Activated CD4-positive, alpha-beta memory T cell treated with anti-CD3 and anti-CD28 coated beads for 36 hours (primary cell): ENCODE results near the gene CDC25B. TPM values are rescaled to one million over a fixed set of nuclear protein-coding genes. Genes with fewer than 3 reads are reported as not detected.
A peak's percentile ranks its signal among the peaks of the same experiment; 100 is the strongest.

Experiments used
- CTCF ChIA-PET: fragments of 350-600 bp; sonication (Branson Sonifier 250); formaldehyde crosslinking; loops from one replicate; lab custom pipeline; 2021; ENCODE audit warnings: antibody characterized with exemption, inconsistent platforms; lab: Charles Lee
- POLR2A ChIA-PET: fragments of 350-600 bp; sonication (Branson Sonifier 250); formaldehyde crosslinking; loops from one replicate; lab custom pipeline; 2021; ENCODE audit warnings: antibody characterized with exemption; lab: Charles Lee
- DNase-seq: peaks from one replicate; pipeline ENCODE4 v3.0.0-alpha.2; 2020
- H3K27ac Mint-ChIP-seq: one replicate; pipeline ENCODE4 v1.8.0; 2021; ENCODE audit warnings: mixed read lengths
- H3K27me3 Mint-ChIP-seq: one replicate; pipeline ENCODE4 v1.8.0; 2021; ENCODE audit warnings: mixed read lengths
- H3K36me3 Mint-ChIP-seq: one replicate; pipeline ENCODE4 v1.8.0; 2021; ENCODE audit warnings: mixed read lengths
- H3K4me1 Mint-ChIP-seq: one replicate; pipeline ENCODE4 v1.8.0; 2021; ENCODE audit warnings: low read depth, mixed read lengths
- H3K4me3 Mint-ChIP-seq: one replicate; pipeline ENCODE4 v1.8.0; 2021; ENCODE audit warnings: mild to moderate bottlenecking, mixed read lengths
- H3K9me3 Mint-ChIP-seq: one replicate; pipeline ENCODE4 v1.8.0; 2021; ENCODE audit warnings: mixed read lengths
- intact Hi-C: fragments of 100-400 bp; cut with micrococcal nuclease; formaldehyde crosslinking; loops from one replicate; pipeline ENCODE4 v1.15.1; 2023
- total RNA-seq, 2 experiments: library from RNA; stranded (reverse); gene quantifications; one replicate each; pipeline ENCODE4 v1.2.3, GENCODE V29; 2021

Gene CDC25B
- total RNA-seq, 2 experiments from 2014 or later, result 120 to 128 TPM

DNA sequence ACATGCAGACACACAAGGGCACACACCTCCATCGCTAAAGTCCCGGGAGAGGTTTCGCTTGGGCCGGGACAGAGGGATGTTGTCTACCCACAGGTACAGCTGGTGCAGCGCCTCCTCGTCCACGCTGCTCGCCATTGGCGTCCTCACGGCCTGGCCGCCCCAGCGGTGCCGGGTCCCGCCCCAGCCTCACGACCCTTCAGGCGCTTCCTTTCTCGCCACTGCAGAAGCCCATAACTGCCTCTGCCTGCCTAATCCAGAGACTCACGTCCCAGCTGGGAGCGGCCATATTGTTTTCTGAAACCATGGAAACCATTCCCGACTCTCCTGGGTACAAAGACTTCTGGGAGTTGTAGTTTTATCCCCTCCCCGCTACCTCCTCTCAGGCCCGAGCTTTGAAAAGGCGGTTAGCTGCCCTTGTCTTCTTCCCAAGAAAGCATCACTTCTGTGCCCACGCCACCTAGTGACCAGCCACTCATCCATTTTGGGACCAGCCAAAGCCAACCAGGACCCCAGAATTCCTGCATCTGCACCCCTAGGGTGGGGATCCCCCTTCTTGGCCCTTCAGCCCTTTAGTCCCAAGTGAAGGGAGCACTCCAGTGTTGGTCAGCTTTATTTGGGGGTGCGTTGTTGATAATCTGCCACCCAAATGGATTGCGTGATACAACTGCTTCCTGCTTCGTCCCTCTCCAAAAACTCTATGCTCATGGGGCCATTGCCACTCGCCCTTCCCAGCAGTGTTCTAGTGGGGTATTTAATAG is 14.8 kb upstream of the CDC25B start, which contains the start of gene SPEF1:
Gene SPEF1, minus strand, starts transcription at position 296 of the 758 bp plus-strand sequence. Its CDS starts 161 bp downstream, at position 135.
- H3K4me3 Mint-ChIP-seq, result peak within 1 kb of the TSS; percentile 43
- no peak within 1 kb of the TSS for H3K27ac Mint-ChIP-seq
- peak; percentile 68 for DNase-seq
- CTCF ChIA-PET, result interaction anchor here (0.7 to 2.2 kb wide), 4 partner anchors 13 to 304 kb away, joined by 3 to 10 read pairs (median 4); partner anchors contain the start of genes ADISSP and AP5S1
- no peaks in the 10 kb centered on the region for H3K9me3 Mint-ChIP-seq
- POLR2A ChIA-PET, result interaction anchor here (1.0 kb wide), 1 partner anchor 13 kb away, joined by 4 read pairs; the partner anchor contains the start of gene ADISSP
- H3K36me3 Mint-ChIP-seq, result peaks cover 6% of the 10 kb centered on the region
- intact Hi-C loops, result loop anchor here (1.0 to 10.0 kb wide), 2 partner anchors 13 to 303 kb away; no protein-coding TSS in a partner anchor
- H3K4me1 Mint-ChIP-seq, result peaks cover 52% of the 10 kb centered on the region
- peaks cover 12% of the 10 kb centered on the region for H3K27me3 Mint-ChIP-seq

DNA sequence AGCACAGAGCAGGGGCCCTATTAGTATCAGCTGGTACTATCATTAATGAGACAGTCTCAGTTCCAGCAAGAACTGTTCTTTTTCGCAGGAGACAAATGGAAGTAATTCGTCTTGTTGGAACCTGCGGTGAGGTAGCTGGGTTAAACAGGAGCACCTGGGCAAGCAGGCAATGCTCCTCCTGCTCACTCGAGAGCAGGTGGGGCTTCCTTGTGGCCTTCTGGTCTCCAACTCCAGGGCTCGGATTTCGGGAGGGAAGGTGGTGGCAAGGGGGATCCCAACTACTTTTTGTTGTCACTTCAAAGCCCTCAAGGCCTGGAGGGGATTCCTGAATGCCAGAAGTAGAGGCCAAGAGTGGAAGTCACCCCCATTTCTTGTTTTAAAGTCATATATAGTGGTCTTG is 13.5 kb upstream of the CDC25B start:
- ChIA-PET CTCF (interaction anchor here (2.2 to 10.4 kb wide), 2 partner anchors 14 to 34 kb away, joined by 10 to 180 read pairs; partner anchors contain the start of genes ADISSP and AP5S1), POLR2A (no interaction called here)
- peaks cover 49% of the 10 kb centered on the region for H3K4me1 Mint-ChIP-seq
- intact Hi-C loops, result loop anchor here (10.0 kb wide), 1 partner anchor 302 kb away; no protein-coding TSS in a partner anchor
- H3K27me3 Mint-ChIP-seq, result peaks cover 9% of the 10 kb centered on the region
- DNase-seq, result no peak
- H3K27ac Mint-ChIP-seq, result no peak overlapping the region
- no peaks in the 10 kb centered on the region for H3K9me3 Mint-ChIP-seq
- H3K4me3 Mint-ChIP-seq, result no peak overlapping the region
- H3K36me3 Mint-ChIP-seq, result peaks cover 6% of the 10 kb centered on the region

DNA sequence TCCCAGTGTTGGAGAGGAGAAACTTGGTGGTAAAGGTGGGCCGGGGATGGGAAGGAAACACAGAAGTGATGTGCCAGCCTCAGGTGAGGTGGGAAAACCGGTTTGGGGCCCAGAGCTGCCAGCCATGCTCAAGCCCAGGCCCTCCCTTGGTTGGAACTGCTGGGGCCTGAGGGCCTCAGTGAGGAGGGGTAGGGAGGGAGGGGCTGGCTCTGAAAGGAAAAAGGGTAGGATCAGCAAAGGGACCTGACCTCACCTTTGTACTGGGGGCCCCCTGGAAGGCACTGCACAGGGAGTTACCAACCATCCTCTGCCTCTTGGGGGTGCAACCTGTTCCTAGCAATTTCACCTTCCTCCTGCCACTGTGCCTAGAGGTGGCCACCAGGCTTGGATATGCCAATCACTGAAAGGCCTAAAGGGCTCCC is 13.0 kb upstream of the CDC25B start:
- ChIA-PET CTCF (interaction anchor here (10.4 kb wide), 1 partner anchor 34 kb away, joined by 180 read pairs; the partner anchor contains the start of gene AP5S1), POLR2A (no interaction called here)
- peaks cover 6% of the 10 kb centered on the region for H3K36me3 Mint-ChIP-seq
- H3K27ac Mint-ChIP-seq, result no peak overlapping the region
- DNase-seq, result no peak
- peaks cover 9% of the 10 kb centered on the region for H3K27me3 Mint-ChIP-seq
- no peaks in the 10 kb centered on the region for H3K9me3 Mint-ChIP-seq
- H3K4me3 Mint-ChIP-seq, result no peak overlapping the region
- peaks cover 50% of the 10 kb centered on the region for H3K4me1 Mint-ChIP-seq
- intact Hi-C loops, result loop anchor here (10.0 kb wide), 1 partner anchor 302 kb away; no protein-coding TSS in a partner anchor

DNA sequence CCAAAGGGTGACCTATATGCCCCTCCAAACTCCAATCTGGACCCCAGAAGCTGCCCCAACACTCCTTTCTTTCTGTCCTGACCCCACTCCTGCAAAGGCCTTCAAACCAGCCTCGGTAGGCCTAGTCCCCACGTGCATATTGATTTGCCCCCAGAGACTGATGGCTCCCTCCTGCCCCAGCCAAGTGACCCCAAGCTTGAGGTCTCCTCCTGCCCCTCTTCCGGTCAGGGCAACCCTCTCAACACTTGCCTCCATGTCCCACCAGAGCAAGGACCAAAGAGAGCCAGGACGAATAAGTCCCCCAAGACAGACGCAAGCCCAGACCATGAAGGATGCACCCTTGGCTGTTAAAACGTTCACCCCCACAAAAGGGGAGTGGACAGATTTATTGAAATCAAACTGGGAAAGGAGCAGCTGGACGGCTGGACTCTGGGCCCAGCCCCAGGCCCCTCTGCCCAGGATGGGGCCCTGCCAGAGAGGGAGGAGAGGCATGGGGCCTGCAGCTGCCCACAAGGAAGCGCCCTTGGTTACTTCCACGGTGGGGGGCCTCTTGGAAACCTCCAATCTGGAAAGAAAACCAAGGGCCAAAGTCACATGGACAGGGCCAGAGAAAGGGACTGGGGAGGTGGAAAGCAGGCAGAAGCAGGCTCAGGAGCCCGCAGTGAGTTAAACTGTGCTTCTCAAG is 12.5 kb upstream of the CDC25B start:
- Mint-ChIP-seq H3K27ac (no peak overlapping the region), H3K4me3 (no peak overlapping the region), H3K27me3 (peaks cover 7% of the 10 kb centered on the region)

DNA sequence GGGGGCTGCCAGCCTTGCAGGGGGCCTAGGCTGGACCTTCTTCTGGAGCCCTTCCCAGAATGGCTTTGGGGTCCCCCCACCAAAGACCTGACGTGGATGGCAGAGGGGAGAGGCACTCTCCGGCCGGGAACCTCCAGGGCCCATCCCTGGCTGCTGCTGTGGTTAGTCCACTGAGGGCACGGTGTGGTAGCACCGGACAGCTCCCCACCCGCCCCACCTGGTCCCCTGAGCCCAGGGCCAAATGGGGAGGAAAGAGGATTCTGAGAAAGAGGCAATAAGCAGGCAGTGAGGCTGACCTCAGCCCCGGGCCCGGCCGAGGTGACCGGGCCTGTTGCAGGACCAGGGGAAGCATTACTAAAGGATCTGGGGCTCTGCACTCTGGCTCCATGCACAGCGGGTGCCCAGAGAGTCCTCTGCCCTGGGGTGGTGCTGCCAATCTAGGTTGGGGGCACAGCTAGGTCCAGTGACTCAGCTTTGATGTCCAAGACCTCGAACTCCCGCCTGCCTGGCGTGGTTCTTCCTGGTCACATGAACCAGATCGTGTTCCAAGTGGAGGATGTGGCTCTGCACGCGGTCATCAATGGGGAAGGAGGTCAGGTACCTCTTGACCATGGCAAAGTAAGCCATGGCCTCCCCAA is 11.8 kb upstream of the CDC25B start:
- Mint-ChIP-seq H3K4me3 (peak overlapping the region; percentile 53), H3K9me3 (no peaks in the 10 kb centered on the region), H3K4me1 (peaks cover 54% of the 10 kb centered on the region), H3K27me3 (peaks cover 4% of the 10 kb centered on the region), H3K36me3 (peaks cover 6% of the 10 kb centered on the region), H3K27ac (peak overlapping the region; percentile 47)
- no peak for DNase-seq
- POLR2A ChIA-PET, result interaction anchor here (3.4 kb wide), 1 partner anchor 16 kb away, joined by 18 read pairs; the partner anchor contains the start of gene ADISSP
- intact Hi-C loops, result loop anchor here (10.0 kb wide), 1 partner anchor 300 kb away; no protein-coding TSS in a partner anchor
- CTCF ChIA-PET, result interaction anchor here (10.4 kb wide), 1 partner anchor 33 kb away, joined by 180 read pairs; the partner anchor contains the start of gene AP5S1

More for the DNA sequence above, 12.5 kb upstream of the CDC25B start:
- no peak for DNase-seq
- Mint-ChIP-seq H3K4me1 (peaks cover 52% of the 10 kb centered on the region), H3K9me3 (no peaks in the 10 kb centered on the region), H3K36me3 (peaks cover 6% of the 10 kb centered on the region)
- intact Hi-C loops, result loop anchor here (10.0 kb wide), 1 partner anchor 301 kb away; no protein-coding TSS in a partner anchor
- ChIA-PET POLR2A (interaction anchor here (3.4 kb wide), 1 partner anchor 15 kb away, joined by 18 read pairs; the partner anchor contains the start of gene ADISSP), CTCF (interaction anchor here (10.4 kb wide), 1 partner anchor 33 kb away, joined by 180 read pairs; the partner anchor contains the start of gene AP5S1)

DNA sequence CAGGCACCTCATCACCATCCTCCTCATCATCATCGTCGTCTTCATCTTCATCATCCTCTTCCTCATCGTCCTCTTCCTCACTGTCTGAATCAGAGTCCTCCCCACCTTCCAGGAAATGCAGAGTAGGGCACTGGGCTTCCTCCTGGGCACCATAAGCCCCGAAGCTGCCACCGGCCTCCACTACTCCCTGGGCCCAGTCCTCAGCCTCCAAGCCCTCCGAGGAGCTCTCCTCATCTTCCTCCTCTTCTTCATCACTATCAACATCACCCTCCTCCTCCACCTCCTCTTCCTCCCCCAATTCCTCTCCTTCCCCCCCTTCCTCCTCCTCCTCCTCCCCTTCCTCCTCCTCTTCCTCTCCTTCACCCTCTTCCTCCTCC is 11.3 kb upstream of the CDC25B start:
- Mint-ChIP-seq H3K9me3 (no peaks in the 10 kb centered on the region), H3K4me3 (peak overlapping the region; percentile 53), H3K4me1 (peaks cover 52% of the 10 kb centered on the region), H3K36me3 (peaks cover 6% of the 10 kb centered on the region), H3K27me3 (no peaks in the 10 kb centered on the region), H3K27ac (peak overlapping the region; percentile 47)
- CTCF ChIA-PET, result interaction anchor here (1.9 to 10.4 kb wide), 4 partner anchors 17 to 70 kb away, joined by 8 to 180 read pairs (median 23); partner anchors contain the start of genes ADISSP and AP5S1
- intact Hi-C loops, result loop anchor here (10.0 kb wide), 1 partner anchor 300 kb away; no protein-coding TSS in a partner anchor
- POLR2A ChIA-PET, result interaction anchor here (3.4 kb wide), 1 partner anchor 17 kb away, joined by 18 read pairs; the partner anchor contains the start of gene ADISSP
- DNase-seq, result no peak

DNA sequence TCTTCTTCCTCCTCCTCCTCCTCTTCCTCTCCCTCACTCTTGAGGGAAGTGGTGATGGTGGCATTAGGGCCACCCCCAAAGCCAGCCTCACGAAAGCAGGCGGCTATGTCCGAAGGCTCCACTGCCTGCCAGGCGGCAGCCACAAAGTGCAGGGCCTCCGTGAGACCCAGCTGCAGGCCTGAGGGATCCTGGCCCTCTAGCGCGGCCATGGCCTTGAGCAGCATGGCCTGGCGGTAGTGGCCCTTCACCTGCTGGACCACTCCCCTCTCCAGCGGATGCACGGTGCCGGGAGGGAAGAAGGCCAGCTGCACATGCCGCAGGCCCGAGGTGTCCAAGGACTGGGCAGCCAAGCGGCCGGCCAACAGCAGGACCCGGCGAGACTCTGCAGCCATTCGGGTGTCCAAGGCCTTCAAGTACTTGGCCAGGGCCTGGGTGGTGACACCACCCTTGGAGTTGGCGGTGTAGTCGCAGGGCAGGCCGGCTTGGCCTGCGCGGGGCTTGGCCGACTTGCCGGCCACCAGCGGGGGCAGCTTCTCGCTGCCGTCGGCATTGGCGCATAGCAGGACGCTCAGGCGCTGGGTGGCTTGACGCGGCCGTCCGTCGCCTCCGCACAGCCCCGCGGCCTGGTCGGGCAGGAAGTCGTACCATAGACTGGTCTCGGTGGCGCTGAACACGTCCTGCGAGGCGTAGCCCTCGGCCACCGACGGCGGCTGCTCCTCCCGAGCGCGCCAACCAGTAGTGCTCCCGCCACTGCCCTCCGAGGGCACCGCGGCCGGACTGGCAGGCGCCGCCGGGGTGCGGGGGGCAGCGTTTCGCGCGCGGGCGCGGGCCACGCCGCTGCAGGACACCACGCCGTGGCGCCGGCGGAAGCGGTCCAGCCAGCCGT is 10.6 kb upstream of the CDC25B start:
- ChIA-PET CTCF (interaction anchor here (0.6 to 10.4 kb wide), 9 partner anchors 10 to 70 kb away, joined by 3 to 180 read pairs (median 6); partner anchors contain the start of genes ADISSP and AP5S1), POLR2A (interaction anchor here (1.4 to 3.4 kb wide), 3 partner anchors 17 to 60 kb away, joined by 3 to 27 read pairs (median 18); partner anchors contain the start of genes ADISSP and AP5S1)
- H3K27me3 Mint-ChIP-seq, result no peaks in the 10 kb centered on the region
- intact Hi-C loops, result loop anchor here (10.0 kb wide), 1 partner anchor 299 kb away; no protein-coding TSS in a partner anchor
- H3K36me3 Mint-ChIP-seq, result peaks cover 6% of the 10 kb centered on the region
- H3K4me1 Mint-ChIP-seq, result peaks cover 51% of the 10 kb centered on the region
- H3K27ac Mint-ChIP-seq, result no peak overlapping the region
- DNase-seq, result no peak
- H3K9me3 Mint-ChIP-seq, result no peaks in the 10 kb centered on the region
- peak overlapping the region; percentile 83 for H3K4me3 Mint-ChIP-seq

DNA sequence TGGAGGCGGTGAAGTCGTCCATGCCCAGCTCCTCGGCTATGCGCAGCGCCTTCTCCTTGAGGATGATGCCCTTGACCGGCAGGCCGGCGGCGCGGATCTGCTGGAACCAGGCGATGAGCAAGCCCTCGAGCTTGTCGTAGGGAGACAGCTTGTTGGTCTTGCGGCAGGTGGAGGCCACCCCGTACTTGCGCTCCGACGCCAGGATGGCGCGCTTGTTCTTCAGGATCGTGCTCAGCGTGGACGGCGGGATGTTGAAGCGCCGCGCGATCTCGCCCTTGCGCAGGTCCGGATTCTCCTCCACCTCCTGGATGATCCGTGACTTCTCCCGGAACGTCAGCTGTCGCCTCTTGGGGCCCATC is 10.0 kb upstream of the CDC25B start:
- H3K4me3 Mint-ChIP-seq, result peak overlapping the region; percentile 83
- ChIA-PET CTCF (interaction anchor here (0.6 to 10.4 kb wide), 13 partner anchors 8 to 299 kb away, joined by 3 to 180 read pairs (median 6); partner anchors contain the start of genes ADISSP and AP5S1), POLR2A (interaction anchor here (0.8 to 3.4 kb wide), 5 partner anchors 18 to 69 kb away, joined by 3 to 27 read pairs (median 5); partner anchors contain the start of genes ADISSP and AP5S1)
- peak overlapping the region; percentile 79 for H3K27ac Mint-ChIP-seq
- H3K9me3 Mint-ChIP-seq, result no peaks in the 10 kb centered on the region
- peaks cover 44% of the 10 kb centered on the region for H3K4me1 Mint-ChIP-seq
- no peaks in the 10 kb centered on the region for H3K27me3 Mint-ChIP-seq
- peaks cover 6% of the 10 kb centered on the region for H3K36me3 Mint-ChIP-seq
- intact Hi-C loops, result loop anchor here (10.0 kb wide), 1 partner anchor 299 kb away; no protein-coding TSS in a partner anchor
- DNase-seq, result peak; percentile 64

DNA sequence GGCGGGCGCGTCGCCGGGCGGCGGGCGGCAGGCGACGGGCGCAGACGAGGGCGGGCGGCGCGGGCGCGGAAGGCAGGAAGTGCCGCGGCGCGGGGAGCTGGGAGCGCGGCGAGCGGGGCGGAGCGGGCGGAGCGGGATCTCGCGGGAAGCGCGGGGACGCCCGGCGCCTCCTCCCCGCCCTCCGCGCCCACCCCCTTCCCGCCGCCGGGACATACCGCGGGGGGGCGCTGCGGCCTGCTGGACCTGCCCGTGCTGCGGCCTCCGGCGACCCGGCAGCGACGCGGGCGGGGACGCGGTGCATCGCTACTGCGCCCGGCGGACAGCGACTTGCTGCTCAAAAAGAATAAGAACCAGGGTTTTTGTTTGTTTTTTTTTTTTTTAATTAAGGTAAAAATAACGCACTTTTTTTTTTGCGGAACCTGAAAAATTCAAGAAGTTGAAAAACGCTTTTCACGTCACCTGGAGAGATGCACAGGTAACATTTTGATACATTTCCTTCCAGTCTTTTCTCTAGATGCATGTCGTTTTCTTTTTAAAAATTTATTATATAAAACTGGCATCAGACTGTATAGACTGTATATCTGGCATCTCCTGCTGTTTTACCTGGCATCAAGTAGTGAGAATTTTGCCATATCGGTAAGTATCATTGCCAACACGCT is 9.3 kb upstream of the CDC25B start, which contains the start of gene CENPB:
Gene CENPB, minus strand, starts transcription at position 76 of the 659 bp plus-strand sequence. CDS start 257 bp downstream, outside the sequence.
- Mint-ChIP-seq H3K27me3 (no peaks in the 10 kb centered on the region), H3K9me3 (no peaks in the 10 kb centered on the region), H3K27ac (peak within 1 kb of the TSS; percentile 79), H3K4me3 (peak within 1 kb of the TSS; percentile 83), H3K4me1 (peaks cover 38% of the 10 kb centered on the region), H3K36me3 (peaks cover 6% of the 10 kb centered on the region)
- intact Hi-C loops, result loop anchor here (1.0 to 10.0 kb wide), 4 partner anchors 9 to 298 kb away; partner anchors contain the start of gene AP5S1
- ChIA-PET POLR2A (interaction anchor here (0.8 to 3.4 kb wide), 7 partner anchors 19 to 103 kb away, joined by 3 to 27 read pairs (median 4); partner anchors contain the start of genes ADISSP, AP5S1 and MAVS), CTCF (interaction anchor here (0.9 to 10.4 kb wide), 13 partner anchors 9 to 298 kb away, joined by 3 to 180 read pairs (median 6); partner anchors contain the start of genes ADISSP, AP5S1 and CDC25B)
- DNase-seq, result peak; percentile 93
